ENCODE results near the gene PLEK2. TPM values are rescaled to one million over a fixed set of nuclear protein-coding genes. Genes with fewer than 3 reads are reported as not detected.

PLEK2 gene
- total and polyA plus RNA-seq, 4 donors = 2.8 to 4.9 (median 3.9) TPM

DNA sequence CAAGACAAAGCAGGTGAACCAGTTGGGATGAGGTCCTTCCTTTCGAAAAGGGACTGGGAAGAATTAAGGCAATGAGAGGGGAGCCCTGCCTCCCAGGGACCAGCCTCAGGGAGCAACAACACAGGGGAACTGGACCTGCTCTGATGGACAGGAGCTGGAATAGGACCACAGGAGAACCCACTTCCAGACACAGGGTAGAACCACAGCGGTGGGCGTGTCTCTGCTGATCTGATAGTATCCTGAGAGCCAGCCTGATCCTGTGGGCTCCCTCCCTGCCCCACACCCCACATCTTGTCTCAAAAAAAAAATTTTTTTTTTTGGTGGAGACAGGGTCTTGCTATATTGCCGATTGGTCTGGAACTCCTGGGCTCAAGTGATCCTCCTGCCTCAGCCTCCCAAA, 13.6 kb upstream of the PLEK2 start:
- Histone ChIP-seq H3K9ac (ENCODE audit: insufficient read depth in 1 of 2, low read length in 2 of 2) (no peak overlapping the region), H3K4me3 (no peak overlapping the region), H3K36me3 (ENCODE audit: control insufficient read depth in 4 of 4, insufficient read depth in 4 of 4, low read length in 4 of 4) (no peaks in the 10 kb centered on the region), H3K4me1 (ENCODE audit: control insufficient read depth in 5 of 5, insufficient read depth in 5 of 5, low read length in 5 of 5) (no peaks in the 10 kb centered on the region), H3K27me3 (ENCODE audit: control insufficient read depth in 3 of 3, insufficient read depth in 3 of 3, low read length in 2 of 3) (no peaks in the 10 kb centered on the region), H3K27ac (ENCODE audit: low read depth in 1 of 2, low read length in 1 of 2) (no peak overlapping the region), H3K9me3 (ENCODE audit: control insufficient read depth in 4 of 4, insufficient read depth in 3 of 4, low read length in 3 of 4) (no peaks in the 10 kb centered on the region)
- 72 to 85% methylated on average over 4 of the region's 4 CpGs for WGBS, 2 donors
- no peak for DNase-seq
- no peak for ATAC-seq (ENCODE audit: insufficient read depth, low FRiP score)
- TF ChIP-seq, protein P1, sequence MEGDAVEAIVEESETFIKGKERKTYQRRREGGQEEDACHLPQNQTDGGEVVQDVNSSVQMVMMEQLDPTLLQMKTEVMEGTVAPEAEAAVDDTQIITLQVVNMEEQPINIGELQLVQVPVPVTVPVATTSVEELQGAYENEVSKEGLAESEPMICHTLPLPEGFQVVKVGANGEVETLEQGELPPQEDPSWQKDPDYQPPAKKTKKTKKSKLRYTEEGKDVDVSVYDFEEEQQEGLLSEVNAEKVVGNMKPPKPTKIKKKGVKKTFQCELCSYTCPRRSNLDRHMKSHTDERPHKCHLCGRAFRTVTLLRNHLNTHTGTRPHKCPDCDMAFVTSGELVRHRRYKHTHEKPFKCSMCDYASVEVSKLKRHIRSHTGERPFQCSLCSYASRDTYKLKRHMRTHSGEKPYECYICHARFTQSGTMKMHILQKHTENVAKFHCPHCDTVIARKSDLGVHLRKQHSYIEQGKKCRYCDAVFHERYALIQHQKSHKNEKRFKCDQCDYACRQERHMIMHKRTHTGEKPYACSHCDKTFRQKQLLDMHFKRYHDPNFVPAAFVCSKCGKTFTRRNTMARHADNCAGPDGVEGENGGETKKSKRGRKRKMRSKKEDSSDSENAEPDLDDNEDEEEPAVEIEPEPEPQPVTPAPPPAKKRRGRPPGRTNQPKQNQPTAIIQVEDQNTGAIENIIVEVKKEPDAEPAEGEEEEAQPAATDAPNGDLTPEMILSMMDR (IDR thresholded peaks at IDR 0.05; ENCODE audit: control extremely low read depth, extremely low read depth) = no peak

DNA sequence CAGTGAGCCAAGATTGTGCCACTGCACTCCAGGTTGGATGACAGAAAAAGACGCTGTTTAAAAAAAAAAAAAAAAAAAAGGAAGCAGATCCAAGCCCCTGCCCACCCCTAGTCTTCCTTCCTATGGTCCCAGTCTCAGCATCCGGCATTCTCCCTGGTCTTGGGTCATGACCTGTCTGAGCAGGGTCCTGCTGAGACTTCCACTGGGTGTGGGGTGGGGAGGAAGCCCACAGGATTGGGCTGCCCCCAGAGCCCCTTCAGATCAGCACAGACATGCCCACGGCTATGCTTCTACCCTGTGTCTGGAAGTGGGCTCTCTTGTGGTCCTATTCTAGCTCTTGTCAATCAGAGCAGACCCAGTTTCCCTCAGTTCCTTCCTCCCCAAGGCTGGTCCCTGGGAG, 12.6 kb upstream of the PLEK2 start:
- no peaks in the 10 kb centered on the region for H3K27me3 ChIP-seq (ENCODE audit: control insufficient read depth in 3 of 3, insufficient read depth in 3 of 3, low read length in 2 of 3)
- DNase-seq (no peak), ATAC-seq (ENCODE audit: insufficient read depth, low FRiP score) (no peak)
- H3K4me1 ChIP-seq (ENCODE audit: control insufficient read depth in 5 of 5, insufficient read depth in 5 of 5, low read length in 5 of 5) = no peaks in the 10 kb centered on the region
- no peak overlapping the region for H3K9ac ChIP-seq (ENCODE audit: insufficient read depth in 1 of 2, low read length in 2 of 2)
- TF ChIP-seq, protein P1 (IDR thresholded peaks at IDR 0.05; ENCODE audit: control extremely low read depth, extremely low read depth) = no peak
- H3K4me3 ChIP-seq = no peak overlapping the region
- no peaks in the 10 kb centered on the region for H3K9me3 ChIP-seq (ENCODE audit: control insufficient read depth in 4 of 4, insufficient read depth in 3 of 4, low read length in 3 of 4)
- 8 to 29% methylated on average over 3 of the region's 3 CpGs for WGBS, 2 donors
- H3K27ac ChIP-seq (ENCODE audit: low read depth in 1 of 2, low read length in 1 of 2) = no peak overlapping the region
- H3K36me3 ChIP-seq (ENCODE audit: control insufficient read depth in 4 of 4, insufficient read depth in 4 of 4, low read length in 4 of 4) = no peaks in the 10 kb centered on the region

DNA sequence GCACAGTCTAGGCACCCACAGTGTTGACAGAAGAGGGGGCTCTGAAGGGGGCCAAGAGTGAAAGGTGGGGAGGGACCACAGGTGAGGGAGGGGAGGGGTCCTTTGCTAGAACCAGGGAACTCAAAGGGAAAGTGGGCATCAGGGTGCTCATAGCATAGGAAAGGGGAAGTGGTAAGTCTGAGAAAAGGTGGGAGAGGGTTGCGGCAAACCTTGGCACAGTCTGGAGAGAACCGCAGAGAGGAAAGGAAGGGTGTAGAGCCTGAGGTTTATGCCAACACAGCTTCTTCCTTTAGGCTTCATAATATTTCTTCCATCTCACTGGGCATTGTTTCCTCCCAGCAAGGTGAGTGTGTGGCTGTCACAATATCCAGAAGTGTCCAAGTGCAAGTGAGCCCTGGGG, 11.5 kb upstream of the PLEK2 start:
- H3K27me3 ChIP-seq (ENCODE audit: control insufficient read depth in 3 of 3, insufficient read depth in 3 of 3, low read length in 2 of 3) = no peaks in the 10 kb centered on the region
- no peak for DNase-seq
- 24 to 61% methylated on average over 2 of the region's 2 CpGs for WGBS, 2 donors
- ATAC-seq (ENCODE audit: insufficient read depth, low FRiP score) = no peak
- H3K4me3 ChIP-seq = no peak overlapping the region
- no peak overlapping the region for H3K9ac ChIP-seq (ENCODE audit: insufficient read depth in 1 of 2, low read length in 2 of 2)
- no peaks in the 10 kb centered on the region for H3K36me3 ChIP-seq (ENCODE audit: control insufficient read depth in 4 of 4, insufficient read depth in 4 of 4, low read length in 4 of 4)
- H3K4me1 ChIP-seq (ENCODE audit: control insufficient read depth in 5 of 5, insufficient read depth in 5 of 5, low read length in 5 of 5) = no peaks in the 10 kb centered on the region
- H3K9me3 ChIP-seq (ENCODE audit: control insufficient read depth in 4 of 4, insufficient read depth in 3 of 4, low read length in 3 of 4) = no peaks in the 10 kb centered on the region
- TF ChIP-seq, protein P1 (IDR thresholded peaks at IDR 0.05; ENCODE audit: control extremely low read depth, extremely low read depth) = no peak
- H3K27ac ChIP-seq (ENCODE audit: low read depth in 1 of 2, low read length in 1 of 2) = no peak overlapping the region
